Parathyroid adenoma (tissue), 2 donors: ENCODE data around the gene SLC38A8.

Experiments
- H2AFZ ChIP-seq: fragments of 300-600 bp; sonication (generic); one replicate; pipeline ENCODE4 v1.7.0; 2017; ENCODE audit warnings: antibody characterized with exemption, mild to moderate bottlenecking
- H3K27ac ChIP-seq: fragments of 300-600 bp; sonication (generic); one replicate; pipeline ENCODE4 v1.7.0; 2017
- H3K27me3 ChIP-seq: fragments of 300-600 bp; sonication (generic); one replicate; pipeline ENCODE4 v1.7.0; 2017; ENCODE audit warnings: low read length; ENCODE audit not compliant: control insufficient read depth, insufficient read depth
- H3K36me3 ChIP-seq: fragments of 300-600 bp; sonication (generic); one replicate; pipeline ENCODE4 v1.7.0; 2017; ENCODE audit warnings: low read length; ENCODE audit not compliant: control insufficient read depth, insufficient read depth
- H3K4me1 ChIP-seq: fragments of 300-600 bp; sonication (generic); one replicate; pipeline ENCODE4 v1.7.0; 2017; ENCODE audit warnings: control low read depth
- H3K4me2 ChIP-seq: fragments of 300-600 bp; sonication (generic); one replicate; pipeline ENCODE4 v1.7.0; 2017; ENCODE audit warnings: low read length
- H3K4me3 ChIP-seq: fragments of 300-600 bp; sonication (generic); one replicate; pipeline ENCODE4 v1.7.0; 2017; ENCODE audit warnings: low read depth, low read length
- H3K79me2 ChIP-seq: fragments of 300-600 bp; sonication (generic); one replicate; pipeline ENCODE4 v1.7.0; 2017; ENCODE audit warnings: control low read depth
- H3K9ac ChIP-seq: fragments of 300-600 bp; sonication (generic); one replicate; pipeline ENCODE4 v1.7.0; 2017; ENCODE audit warnings: mild to moderate bottlenecking
- H3K9me3 ChIP-seq: fragments of 300-600 bp; sonication (generic); one replicate; pipeline ENCODE4 v1.7.0; 2017; ENCODE audit warnings: low read length; ENCODE audit not compliant: control insufficient read depth
- TF ChIP-seq, protein P1 (sequence below): fragments of 300-600 bp; sonication (generic); IDR thresholded peaks from one replicate; pipeline ENCODE4 v1.7.0; 2017; ENCODE audit warnings: antibody characterized with exemption, mild to moderate bottlenecking
- donor health status: primary hyperparathyroidism.

The SLC38A8 gene

DNA sequence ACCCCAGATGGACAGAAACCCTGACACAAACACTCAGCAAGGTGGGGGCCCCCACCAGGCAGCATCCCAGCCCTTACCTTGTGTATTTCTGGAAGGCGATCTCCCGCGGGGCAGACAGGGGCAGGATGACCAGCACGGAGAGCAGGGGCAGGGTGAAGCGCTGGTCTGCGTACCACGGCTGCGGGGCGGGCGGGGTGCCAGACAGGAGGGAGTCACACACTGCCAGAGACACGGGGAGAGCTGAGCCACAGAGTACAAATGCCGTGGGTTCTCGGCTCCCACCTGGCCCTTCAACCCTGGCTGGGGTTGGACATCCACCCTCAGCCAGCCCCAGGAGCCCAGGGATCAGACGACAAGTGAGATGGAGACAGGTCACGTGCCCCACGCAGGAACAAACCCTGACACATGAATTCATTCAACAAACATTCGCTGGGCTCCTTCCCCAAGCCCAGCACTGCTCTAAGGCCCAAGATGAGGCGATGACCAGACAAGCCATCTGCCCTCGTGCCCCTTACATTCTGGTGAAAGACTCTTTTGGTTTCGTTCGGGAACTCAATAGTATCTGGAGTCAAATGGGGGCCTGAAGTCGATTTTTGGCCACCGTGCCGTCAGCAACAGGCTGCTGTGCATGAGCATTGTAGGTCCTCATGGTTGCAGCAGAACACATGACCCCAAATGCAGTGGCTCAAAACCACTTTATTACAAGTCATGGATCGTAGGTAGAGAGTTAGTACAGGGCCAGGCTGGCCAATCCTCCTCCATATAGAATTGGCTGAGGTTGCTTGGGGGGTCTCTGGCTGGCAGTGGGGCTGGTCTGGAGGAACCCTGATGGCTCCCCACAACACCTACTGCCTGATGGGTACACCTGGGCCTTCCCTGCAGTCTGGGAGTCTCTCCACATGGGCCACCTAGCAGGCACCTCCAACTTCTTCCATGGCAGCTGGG is 9.1 kb downstream of the SLC38A8 start:
- Histone ChIP-seq H3K9me3 (no peaks in the 10 kb centered on the region), H3K27me3 (no peaks in the 10 kb centered on the region), H3K4me3 (no peak overlapping the region), H3K4me1 (peaks cover 5% of the 10 kb centered on the region), H3K79me2 (no peaks in the 10 kb centered on the region), H3K27ac (no peak overlapping the region), H3K36me3 (no peaks in the 10 kb centered on the region), H2AFZ (no peak overlapping the region), H3K9ac (no peak overlapping the region), H3K4me2 (no peak overlapping the region)
- TF ChIP-seq, protein P1, sequence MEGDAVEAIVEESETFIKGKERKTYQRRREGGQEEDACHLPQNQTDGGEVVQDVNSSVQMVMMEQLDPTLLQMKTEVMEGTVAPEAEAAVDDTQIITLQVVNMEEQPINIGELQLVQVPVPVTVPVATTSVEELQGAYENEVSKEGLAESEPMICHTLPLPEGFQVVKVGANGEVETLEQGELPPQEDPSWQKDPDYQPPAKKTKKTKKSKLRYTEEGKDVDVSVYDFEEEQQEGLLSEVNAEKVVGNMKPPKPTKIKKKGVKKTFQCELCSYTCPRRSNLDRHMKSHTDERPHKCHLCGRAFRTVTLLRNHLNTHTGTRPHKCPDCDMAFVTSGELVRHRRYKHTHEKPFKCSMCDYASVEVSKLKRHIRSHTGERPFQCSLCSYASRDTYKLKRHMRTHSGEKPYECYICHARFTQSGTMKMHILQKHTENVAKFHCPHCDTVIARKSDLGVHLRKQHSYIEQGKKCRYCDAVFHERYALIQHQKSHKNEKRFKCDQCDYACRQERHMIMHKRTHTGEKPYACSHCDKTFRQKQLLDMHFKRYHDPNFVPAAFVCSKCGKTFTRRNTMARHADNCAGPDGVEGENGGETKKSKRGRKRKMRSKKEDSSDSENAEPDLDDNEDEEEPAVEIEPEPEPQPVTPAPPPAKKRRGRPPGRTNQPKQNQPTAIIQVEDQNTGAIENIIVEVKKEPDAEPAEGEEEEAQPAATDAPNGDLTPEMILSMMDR: no peak

DNA sequence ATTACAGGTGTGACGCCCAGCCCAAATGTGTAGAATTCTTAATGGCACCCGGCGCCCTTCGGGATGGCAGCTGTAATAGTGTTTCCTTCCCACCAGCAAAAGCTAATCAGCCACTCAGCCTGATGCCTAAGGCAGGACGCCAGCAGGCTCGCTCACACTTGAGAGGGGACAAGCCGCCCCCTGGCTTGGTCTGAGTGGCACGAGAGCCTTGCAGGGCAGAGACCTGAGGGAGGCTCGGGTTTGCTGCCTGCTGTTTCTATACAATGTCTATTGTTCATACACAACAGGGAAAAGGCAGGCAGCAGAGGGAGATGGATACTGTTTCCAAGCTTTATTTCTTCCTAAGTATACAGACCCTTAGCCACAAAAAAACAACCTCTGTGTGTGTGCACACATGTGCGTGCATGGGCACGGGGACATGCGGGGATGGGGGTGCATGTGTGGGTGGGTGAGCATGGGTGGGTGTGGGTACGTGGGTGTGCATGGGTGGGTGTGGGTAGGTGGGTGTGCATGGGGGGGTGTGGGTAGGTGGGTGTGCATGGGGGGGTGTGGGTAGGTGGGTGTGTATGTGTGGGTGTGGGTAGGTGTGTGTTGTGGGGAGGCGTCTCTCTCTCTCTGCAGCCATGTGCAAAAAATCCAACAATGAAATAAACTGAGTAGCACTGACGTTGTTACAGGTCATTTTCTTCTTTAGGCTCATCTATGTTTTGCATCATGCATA is 10.0 kb downstream of the SLC38A8 start:
- peaks cover 5% of the 10 kb centered on the region for H3K4me1 ChIP-seq
- no peaks in the 10 kb centered on the region for H3K79me2 ChIP-seq
- no peak overlapping the region for H3K4me3 ChIP-seq
- TF ChIP-seq, protein P1: no peak
- H3K27ac ChIP-seq: no peak overlapping the region
- no peaks in the 10 kb centered on the region for H3K27me3 ChIP-seq
- no peaks in the 10 kb centered on the region for H3K9me3 ChIP-seq
- no peak overlapping the region for H3K4me2 ChIP-seq
- H3K36me3 ChIP-seq: no peaks in the 10 kb centered on the region
- H2AFZ ChIP-seq: no peak overlapping the region
- H3K9ac ChIP-seq: no peak overlapping the region

DNA sequence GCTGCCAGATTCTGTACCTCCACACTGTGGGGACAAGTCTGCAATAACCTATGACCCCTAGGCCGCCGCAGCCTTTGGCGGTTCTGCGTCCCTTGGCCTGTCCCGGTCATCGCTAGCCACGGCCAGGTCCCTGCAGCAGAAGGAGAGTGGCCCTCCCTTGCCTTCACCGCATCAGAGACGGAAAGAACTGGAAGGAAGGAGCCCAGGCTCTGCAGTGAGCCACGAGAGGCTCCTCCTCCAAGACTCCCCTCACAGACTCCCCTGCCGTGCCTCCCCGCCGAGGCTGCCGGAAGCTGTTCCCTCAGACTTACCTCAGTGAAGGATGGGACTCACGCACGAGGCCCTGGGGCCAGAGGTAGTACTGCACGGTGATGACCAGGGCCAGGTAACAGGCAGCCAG is 11.0 kb downstream of the SLC38A8 start:
- Histone ChIP-seq H3K27me3 (no peaks in the 10 kb centered on the region), H3K4me1 (no peaks in the 10 kb centered on the region)

DNA sequence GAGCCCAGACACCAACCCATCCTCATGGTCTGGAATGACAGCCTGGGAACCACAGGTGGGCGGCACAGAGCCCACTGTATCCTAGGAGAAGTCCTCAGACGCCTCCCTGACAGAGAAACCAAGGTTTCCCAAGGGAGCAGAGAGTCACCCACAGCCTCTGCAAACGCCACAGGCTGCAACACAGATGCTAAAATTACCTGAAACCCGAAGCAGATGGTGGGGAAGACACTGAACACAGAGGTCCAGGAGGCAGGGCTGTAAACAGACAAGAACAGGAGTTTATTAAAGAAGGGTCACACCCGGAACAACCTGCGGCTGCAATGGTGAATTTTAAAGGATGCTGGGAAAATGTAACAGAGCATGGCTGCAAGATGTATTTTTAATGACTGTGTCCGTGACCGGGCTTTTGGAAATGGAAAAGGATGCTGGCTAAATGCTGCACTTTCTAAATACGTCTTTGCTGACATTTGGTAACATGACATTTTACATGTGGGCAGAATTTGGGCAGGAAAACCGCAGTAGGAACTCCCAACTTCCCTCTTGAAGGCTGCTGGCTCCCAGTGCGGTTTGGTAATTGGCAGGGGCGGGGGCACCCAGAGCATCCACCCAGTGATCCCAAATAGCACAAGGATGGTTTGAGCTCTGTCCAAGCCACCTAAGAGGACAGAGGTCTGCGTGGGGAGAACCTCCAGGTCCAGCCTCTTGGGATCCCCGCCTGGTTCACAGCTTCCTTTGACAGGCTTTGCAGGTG is 13.1 kb downstream of the SLC38A8 start:
- Histone ChIP-seq H3K4me3 (no peak overlapping the region), H3K79me2 (no peaks in the 10 kb centered on the region), H3K9ac (no peak overlapping the region), H3K36me3 (no peaks in the 10 kb centered on the region), H2AFZ (no peak overlapping the region), H3K4me1 (no peaks in the 10 kb centered on the region), H3K4me2 (no peak overlapping the region), H3K9me3 (no peaks in the 10 kb centered on the region), H3K27me3 (no peaks in the 10 kb centered on the region), H3K27ac (no peak overlapping the region)
- TF ChIP-seq, protein P1: no peak

More for the DNA sequence above, 11.0 kb downstream of the SLC38A8 start:
- Histone ChIP-seq H3K4me2 (no peak overlapping the region), H3K27ac (no peak overlapping the region), H3K4me3 (no peak overlapping the region), H3K9me3 (no peaks in the 10 kb centered on the region), H3K36me3 (no peaks in the 10 kb centered on the region), H3K9ac (no peak overlapping the region), H2AFZ (no peak overlapping the region), H3K79me2 (no peaks in the 10 kb centered on the region)
- TF ChIP-seq, protein P1: no peak
